WTC11 (cell line): ENCODE measurements around the gene TKFC. TPM values are rescaled to one million over a fixed set of nuclear protein-coding genes. Genes with fewer than 3 reads are reported as not detected.

Experiments
- ATAC-seq: fragments of 200-7000 bp; cut with Tn5 transposase; 2 replicates; pipeline ENCODE4 v1.10.0; 2021; ENCODE audit warnings: mild to moderate bottlenecking, moderate library complexity
- CTCF ChIA-PET: fragments of 300-600 bp; sonication (Branson Sonifier 250); formaldehyde crosslinking; loops from one replicate; lab custom pipeline; 2021; ENCODE audit warnings: antibody characterized with exemption; lab: Charles Lee
- POLR2A ChIA-PET: fragments of 350-600 bp; sonication (Branson Sonifier 250); formaldehyde crosslinking; loops from one replicate; lab custom pipeline; 2021; ENCODE audit warnings: antibody characterized with exemption; lab: Charles Lee
- DNase-seq: peaks from one replicate; pipeline ENCODE4 v3.0.0; 2021; ENCODE audit warnings: low spot score
- H3K27ac Mint-ChIP-seq: 2 replicates; pipeline ENCODE4 v1.8.0; 2021; ENCODE audit warnings: mixed read lengths
- H3K27me3 Mint-ChIP-seq: 2 replicates; pipeline ENCODE4 v1.8.0; 2021; ENCODE audit warnings: low read depth, mild to moderate bottlenecking, moderate library complexity, mixed read lengths
- H3K36me3 Mint-ChIP-seq: 2 replicates; pipeline ENCODE4 v1.8.0; 2021; ENCODE audit warnings: mixed read lengths
- H3K4me1 Mint-ChIP-seq: 2 replicates; pipeline ENCODE4 v1.8.0; 2022; ENCODE audit warnings: mixed read lengths
- H3K4me3 Mint-ChIP-seq: 2 replicates; pipeline ENCODE4 v1.8.0; 2021; ENCODE audit warnings: mild to moderate bottlenecking, moderate library complexity, mixed read lengths
- H3K9me3 Mint-ChIP-seq: 2 replicates; pipeline ENCODE4 v1.8.0; 2021; ENCODE audit warnings: mixed read lengths
- AR ChIP-seq: fragments of 250-450 bp; sonication (Bioruptor Pico); IDR thresholded peaks from 2 replicates; pipeline ENCODE4 v1.9.0; 2021; ENCODE audit warnings: mild to moderate bottlenecking
- ATF3 ChIP-seq: sonication (generic); formaldehyde crosslinking; conservative IDR thresholded peaks from 2 replicates; pipeline ENCODE4 v1.8.1; 2022; ENCODE audit warnings: mild to moderate bottlenecking, missing genetic modification reagents
- ATF6 ChIP-seq: sonication (generic); formaldehyde crosslinking; IDR thresholded peaks from 2 replicates; pipeline ENCODE4 v1.8.1; 2023; ENCODE audit warnings: mild to moderate bottlenecking, missing genetic modification reagents
- CREB1 ChIP-seq: sonication (generic); formaldehyde crosslinking; IDR thresholded peaks from 2 replicates; pipeline ENCODE4 v1.8.0; 2023; ENCODE audit warnings: mild to moderate bottlenecking, missing genetic modification reagents
- E2F4 ChIP-seq: sonication (generic); formaldehyde crosslinking; IDR thresholded peaks from 2 replicates; pipeline ENCODE4 v1.8.1; 2022; ENCODE audit warnings: low read depth, mild to moderate bottlenecking, moderate library complexity, missing genetic modification reagents, borderline replicate concordance
- ELF4 ChIP-seq: sonication (generic); formaldehyde crosslinking; IDR thresholded peaks from 2 replicates; pipeline ENCODE4 v1.8.1; 2022; ENCODE audit warnings: low read depth, mild to moderate bottlenecking, moderate library complexity, missing genetic modification reagents
- HMGXB4 ChIP-seq: sonication (generic); formaldehyde crosslinking; IDR thresholded peaks from 2 replicates; pipeline ENCODE4 v1.8.1; 2023; ENCODE audit warnings: mild to moderate bottlenecking, moderate library complexity, missing genetic modification reagents
- IRF2 ChIP-seq: sonication (generic); formaldehyde crosslinking; IDR thresholded peaks from 2 replicates; pipeline ENCODE4 v1.8.0; 2022; ENCODE audit warnings: low read depth, missing genetic modification reagents, borderline replicate concordance
- MAX ChIP-seq: sonication (generic); formaldehyde crosslinking; IDR thresholded peaks from 2 replicates; pipeline ENCODE4 v1.8.0; 2022; ENCODE audit warnings: mild to moderate bottlenecking, missing genetic modification reagents
- MYBL2 ChIP-seq: sonication (generic); formaldehyde crosslinking; IDR thresholded peaks from 2 replicates; pipeline ENCODE4 v1.8.1; 2023; ENCODE audit warnings: mild to moderate bottlenecking, moderate library complexity, missing genetic modification reagents
- NFATC4 ChIP-seq: fragments of 250-450 bp; sonication (Bioruptor Pico); IDR thresholded peaks from 2 replicates; pipeline ENCODE4 v1.9.0; 2021; ENCODE audit warnings: mild to moderate bottlenecking
- NFE2L1 ChIP-seq: sonication (generic); formaldehyde crosslinking; IDR thresholded peaks from 2 replicates; pipeline ENCODE4 v1.8.1; 2023; ENCODE audit warnings: missing genetic modification reagents
- NR1H2 ChIP-seq: sonication (generic); formaldehyde crosslinking; IDR thresholded peaks from 2 replicates; pipeline ENCODE4 v1.9.0; 2021; ENCODE audit warnings: mild to moderate bottlenecking, moderate library complexity, missing genetic modification reagents
- NR3C1 ChIP-seq: sonication (generic); formaldehyde crosslinking; conservative IDR thresholded peaks from 2 replicates; pipeline ENCODE4 v1.8.1; 2023; ENCODE audit warnings: low read depth, mild to moderate bottlenecking, missing genetic modification reagents
- TCF7 ChIP-seq: sonication (generic); formaldehyde crosslinking; IDR thresholded peaks from 2 replicates; pipeline ENCODE4 v1.8.0; 2022; ENCODE audit warnings: mild to moderate bottlenecking, low read depth, missing genetic modification reagents, moderate library complexity
- ZBTB43 ChIP-seq: sonication (generic); formaldehyde crosslinking; IDR thresholded peaks from 2 replicates; pipeline ENCODE4 v1.8.1; 2023; ENCODE audit warnings: mild to moderate bottlenecking, missing genetic modification reagents
- ZNF121 ChIP-seq: sonication (generic); formaldehyde crosslinking; IDR thresholded peaks from 2 replicates; pipeline ENCODE4 v1.8.0; 2023; ENCODE audit warnings: missing genetic modification reagents
- ZNF317 ChIP-seq: sonication (generic); formaldehyde crosslinking; IDR thresholded peaks from 2 replicates; pipeline ENCODE4 v1.8.1; 2023; ENCODE audit warnings: low read depth, mild to moderate bottlenecking, moderate library complexity, missing genetic modification reagents, borderline replicate concordance
- ZNF416 ChIP-seq: fragments of 250-450 bp; sonication (Bioruptor Pico); IDR thresholded peaks from 2 replicates; pipeline ENCODE4 v1.9.0; 2021; ENCODE audit warnings: mild to moderate bottlenecking, inconsistent platforms
- ZNF532 ChIP-seq: fragments of 250-450 bp; sonication (Bioruptor Pico); IDR thresholded peaks from 2 replicates; pipeline ENCODE4 v1.9.0; 2021; ENCODE audit warnings: mild to moderate bottlenecking, borderline replicate concordance
- total RNA-seq: library from RNA; stranded (reverse); gene quantifications from 3 replicates; pipeline ENCODE4 v1.2.3, GENCODE V29; 2021

The TKFC gene
- total RNA-seq, 1 experiment from 2014 or later: 86.8 TPM

GRCh38 chr11:61331651-61332050, 1.4 kb upstream of the TKFC start:
- H3K4me3 Mint-ChIP-seq: peak overlapping the region; percentile 98
- ChIA-PET CTCF (interaction anchor here (1.3 kb wide), 1 partner anchor 53 kb away, joined by 3 read pairs; no protein-coding TSS in a partner anchor), POLR2A (no interaction called here)
- ATAC-seq: no peak
- H3K36me3 Mint-ChIP-seq: peaks cover 28% of the 10 kb centered on the region
- no peak for DNase-seq
- no peaks in the 10 kb centered on the region for H3K27me3 Mint-ChIP-seq
- no peaks in the 10 kb centered on the region for H3K9me3 Mint-ChIP-seq
- TF ChIP-seq MYBL2 (CRISPR knock-in tag) (no peak), ATF3 (CRISPR knock-in tag) (no peak), CREB1 (no peak), ZNF317 (CRISPR knock-in tag) (no peak), NFE2L1 (CRISPR knock-in tag) (no peak), ZNF532 (CRISPR knock-in tag) (no peak), ATF6 (CRISPR knock-in tag) (no peak), MAX (no peak), ELF4 (no peak), NR3C1 (no peak), HMGXB4 (CRISPR knock-in tag) (no peak), NFATC4 (no peak), IRF2 (CRISPR knock-in tag) (no peak), ZNF121 (CRISPR knock-in tag) (no peak), E2F4 (no peak)
- H3K4me1 Mint-ChIP-seq: peaks cover 43% of the 10 kb centered on the region
- peak overlapping the region; percentile 43 for H3K27ac Mint-ChIP-seq

GRCh38 chr11:61332281-61332796, 689 bp upstream of the TKFC start:
- Mint-ChIP-seq H3K27me3 (no peaks in the 10 kb centered on the region), H3K36me3 (peaks cover 28% of the 10 kb centered on the region), H3K4me1 (peaks cover 48% of the 10 kb centered on the region), H3K4me3 (peak overlapping the region; percentile 98), H3K9me3 (no peaks in the 10 kb centered on the region), H3K27ac (peak overlapping the region; percentile 43)
- TF ChIP-seq NR1H2: no peak
- TF ChIP-seq ZNF416: no peak
- TF ChIP-seq TCF7 (CRISPR knock-in tag): peak; percentile 25; the same call in 1 of the 2 replicates
- TF ChIP-seq ZBTB43 (CRISPR knock-in tag): no peak
- no peak for TF ChIP-seq AR (CRISPR knock-in tag)
- DNase-seq (no peak), ATAC-seq (peak; percentile 3; the same call in 1 of the 2 replicates)
- ChIA-PET CTCF (interaction anchor here (1.3 kb wide), 1 partner anchor 53 kb away, joined by 3 read pairs; no protein-coding TSS in a partner anchor), POLR2A (no interaction called here)
